Fibroblast of the aortic adventitia (primary cell): ENCODE data around the gene NMUR1. TPM values are rescaled to one million over a fixed set of nuclear protein-coding genes. Genes with fewer than 3 reads are reported as not detected.
"Not testable (repeated sequence)": the region's sequence is repeated elsewhere in the genome, so short reads cannot be mapped to it uniquely, and the experiment has no call there.

Experiments used
- DNase-seq: peaks from one replicate; pipeline ENCODE4 v3.0.0-alpha.2; 2010; ENCODE audit warnings: low read depth
- H3K4me3 ChIP-seq: 2 replicates; pipeline ENCODE4 v1.5.1; 2011; ENCODE audit warnings: low read depth, mild to moderate bottlenecking, control low read depth, low read length, moderate library complexity
- CTCF ChIP-seq: IDR thresholded peaks from 2 replicates; pipeline ENCODE4 v1.5.1; 2011; ENCODE audit warnings: mild to moderate bottlenecking, low read length, control low read depth, inconsistent platforms; ENCODE audit not compliant: insufficient read depth
- total RNA-seq: library from RNA; depleted of rRNA; stranded (reverse); fragments of >200 nt; gene quantifications from 2 replicates; pipeline ENCODE4 v1.2.3, GENCODE V29; 2012; ENCODE audit warnings: low replicate concordance

NMUR1 gene
- total RNA-seq, 1 donor, result not detected

- TF ChIP-seq CTCF, result no peak
- no peak overlapping the region for H3K4me3 ChIP-seq
- DNase-seq, result no peak
Observed at GRCh38 chr2:231571661-231572191, 41.5 kb upstream of the NMUR1 start.

GRCh38 chr2:231570915-231571314 is 40.7 kb upstream of the NMUR1 start:
- not testable (repeated sequence) for DNase-seq, H3K4me3 ChIP-seq

- TF ChIP-seq CTCF, result no peak
- H3K4me3 ChIP-seq, result no peak overlapping the region
- no peak for DNase-seq
Observed at GRCh38 chr2:231568785-231569435, 38.7 kb upstream of the NMUR1 start.

GRCh38 chr2:231568098-231568784 is 38.0 kb upstream of the NMUR1 start:
- TF ChIP-seq CTCF, result no peak
- H3K4me3 ChIP-seq, result no peak overlapping the region
- no peak for DNase-seq

- no peak overlapping the region for H3K4me3 ChIP-seq
- no peak for TF ChIP-seq CTCF
- no peak for DNase-seq
Observed at GRCh38 chr2:231567159-231567558, 36.9 kb upstream of the NMUR1 start.

- no peak for TF ChIP-seq CTCF
- no peak overlapping the region for H3K4me3 ChIP-seq
Observed at GRCh38 chr2:231565887-231566594, 35.8 kb upstream of the NMUR1 start.

GRCh38 chr2:231563378-231563961 is 33.2 kb upstream of the NMUR1 start:
- TF ChIP-seq CTCF, result peak; percentile 89
- peak; percentile 69 for DNase-seq
- H3K4me3 ChIP-seq, result no peak overlapping the region

More at GRCh38 chr2:231565887-231566594, 35.8 kb upstream of the NMUR1 start:
- no peak for DNase-seq
